ENCODE measurements around the gene MFN2.

GRCh38 chr1:11978301-11978700 is 1.9 kb upstream of the MFN2 start:
- TF ChIP-seq GTF2I (CRISPR knock-in tag; conservative IDR thresholded peaks at IDR 0.05), result no peak
- no peak for TF ChIP-seq CTCF (IDR thresholded peaks at IDR 0.05)
- no peak for TF ChIP-seq NFYB (CRISPR knock-in tag; conservative IDR thresholded peaks at IDR 0.05; ENCODE audit: low read depth)
- no peak for TF ChIP-seq GABPB1 (CRISPR knock-in tag; IDR thresholded peaks at IDR 0.05)
- no peak for TF ChIP-seq ESRRA (CRISPR knock-in tag; IDR thresholded peaks at IDR 0.05; ENCODE audit: borderline replicate concordance)
- TF ChIP-seq SP1 (CRISPR knock-in tag; conservative IDR thresholded peaks at IDR 0.05), result no peak
